GM23248 (cell line): ENCODE data around the gene SMTNL1.

Source experiments
- EZH2 ChIP-seq: fragments of 200-600 bp; sonication (generic); IDR thresholded peaks from 2 replicates; pipeline ENCODE4 v1.6.1; 2018; ENCODE audit warnings: antibody characterized with exemption, mild to moderate bottlenecking; ENCODE audit not compliant: insufficient read depth, poor library complexity, severe bottlenecking
- EZH2phosphoT487 ChIP-seq: fragments of 200-600 bp; sonication (generic); IDR thresholded peaks from 2 replicates; pipeline ENCODE4 v1.6.1; 2018; ENCODE audit warnings: antibody characterized with exemption, moderate library complexity, mild to moderate bottlenecking, low read depth; ENCODE audit not compliant: insufficient read depth

GRCh38 chr11:57513452-57513795, 24.0 kb upstream of the SMTNL1 start:
- TF ChIP-seq EZH2: no peak
- TF ChIP-seq EZH2phosphoT487: no peak
